NCI-H1436 (cell line): ENCODE results near the gene EEFSEC.

ENCODE experiments used
- DNase-seq: peaks from one replicate; lab custom pipeline; 2025; lab: John Stamatoyannopoulos, UW

The EEFSEC gene

DNA sequence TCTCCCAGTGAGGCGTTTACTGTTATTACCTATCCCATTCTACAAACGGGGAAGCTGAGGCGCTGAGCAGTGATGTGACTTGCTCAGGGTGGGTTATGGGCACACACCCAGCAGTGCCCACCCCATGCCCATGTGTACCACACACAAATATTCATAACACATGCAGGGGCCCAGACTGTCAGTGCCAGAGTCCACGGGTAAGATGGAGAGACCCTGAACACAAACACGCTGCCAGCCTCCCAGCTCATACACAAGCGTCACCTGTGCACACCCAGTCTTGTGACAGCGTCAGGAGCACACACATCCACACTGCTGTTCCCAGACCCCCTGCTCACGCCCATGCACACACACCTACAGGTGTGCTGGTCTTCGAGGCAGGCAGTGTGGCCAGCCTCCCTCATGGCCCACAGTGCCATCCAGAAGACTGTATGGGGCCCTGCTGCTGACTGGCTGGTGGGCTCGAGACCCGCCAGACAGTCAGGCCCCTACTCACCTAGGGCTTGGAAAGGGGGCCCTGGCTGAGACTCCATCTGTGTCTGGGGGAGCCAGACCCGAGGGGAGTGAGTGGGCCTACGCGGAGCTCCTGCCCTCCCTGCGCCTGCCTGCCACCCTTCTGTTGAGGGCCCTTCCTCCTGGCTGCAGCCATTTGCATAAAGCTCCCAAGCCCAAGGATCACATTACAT lies 274.0 kb downstream of the EEFSEC start:
- DNase-seq, result no peak

DNA sequence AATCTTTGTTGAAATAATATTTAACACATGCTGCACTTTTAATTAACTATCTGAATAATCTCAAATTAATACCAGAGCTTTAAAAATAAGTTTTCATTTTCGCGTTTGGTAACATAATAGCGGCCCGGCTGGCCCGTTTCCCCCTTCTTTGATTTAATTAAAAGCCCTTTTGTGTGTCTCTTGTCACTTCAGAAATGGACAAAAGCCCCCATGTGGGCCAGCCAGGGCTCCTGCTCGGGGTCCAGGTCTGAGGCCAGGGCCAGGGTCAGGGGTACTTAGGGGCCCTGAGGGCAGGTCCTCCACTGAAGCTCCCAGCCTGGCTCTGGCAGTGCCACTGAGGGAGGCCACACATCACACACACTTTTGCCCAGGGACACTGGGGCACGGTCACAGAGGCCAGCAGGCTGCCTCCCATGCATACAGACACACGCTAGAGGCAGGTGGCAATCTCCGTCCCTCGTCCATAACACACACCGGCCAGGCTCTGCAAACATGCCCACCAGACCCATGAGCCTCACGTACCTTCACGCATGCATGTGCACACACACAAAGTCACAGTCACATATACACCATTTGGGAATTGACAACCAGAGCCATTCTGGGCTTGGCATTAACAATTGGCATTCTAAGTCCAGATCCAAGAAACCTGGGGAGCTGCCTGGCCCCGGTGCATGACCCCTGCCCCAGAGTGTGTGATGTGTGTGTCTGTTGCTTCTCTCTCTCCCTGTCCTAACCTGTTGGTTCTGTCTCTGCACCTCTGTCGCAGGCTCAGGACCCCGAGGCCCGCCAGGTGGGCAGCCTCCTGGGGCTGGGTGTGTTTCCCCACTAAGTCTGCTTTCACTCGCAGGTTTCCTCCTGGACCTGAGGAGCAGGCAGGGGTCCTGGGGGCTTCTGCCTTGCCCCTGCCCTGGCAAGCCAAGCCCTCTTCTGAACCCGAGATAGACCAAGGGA lies 274.9 kb downstream of the EEFSEC start:
- DNase-seq, result no peak

DNA sequence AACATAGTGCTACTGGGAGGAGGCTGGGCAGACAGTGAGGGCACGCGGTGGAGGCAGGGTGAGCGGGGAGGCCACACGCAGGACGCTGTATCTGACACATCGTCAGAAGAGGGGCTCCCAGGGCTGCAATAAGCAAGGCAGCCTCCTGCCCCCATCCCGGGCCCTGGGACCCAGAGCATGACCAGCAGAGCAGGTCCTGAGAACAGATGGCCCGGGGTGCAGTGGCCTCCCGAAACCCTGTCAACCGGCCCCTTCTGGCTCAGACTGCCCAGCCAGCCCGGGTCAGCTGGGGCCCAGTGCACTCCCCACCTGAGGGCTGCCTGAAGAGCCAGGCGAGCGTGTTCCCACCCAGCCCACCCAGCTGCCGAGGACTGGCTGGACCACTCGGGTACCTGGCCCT lies 276.0 kb downstream of the EEFSEC start:
- no peak for DNase-seq

- DNase-seq, result no peak
Observed at GRCh38 chr3:128429751-128430150, 276.5 kb downstream of the EEFSEC start.

DNA sequence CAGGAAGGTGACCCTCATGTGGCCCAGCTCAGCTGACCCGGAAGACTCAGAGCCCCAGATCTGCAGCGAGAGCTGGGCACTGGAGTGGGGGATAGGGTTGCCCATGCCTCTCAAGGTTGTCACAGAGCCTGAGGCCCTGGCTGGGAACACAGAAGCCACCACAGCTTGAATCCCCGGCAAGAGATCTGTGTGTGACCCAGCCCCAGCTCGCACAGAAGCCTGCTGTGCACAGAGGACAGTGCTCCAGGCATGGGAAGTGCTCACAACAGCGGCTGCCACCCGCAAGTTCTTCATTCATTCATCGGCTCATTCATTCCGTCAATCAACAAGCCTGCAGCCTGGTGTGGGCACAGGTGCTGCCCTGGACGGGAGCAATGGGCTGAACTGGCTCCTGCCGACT lies 277.0 kb downstream of the EEFSEC start:
- DNase-seq, result no peak

DNA sequence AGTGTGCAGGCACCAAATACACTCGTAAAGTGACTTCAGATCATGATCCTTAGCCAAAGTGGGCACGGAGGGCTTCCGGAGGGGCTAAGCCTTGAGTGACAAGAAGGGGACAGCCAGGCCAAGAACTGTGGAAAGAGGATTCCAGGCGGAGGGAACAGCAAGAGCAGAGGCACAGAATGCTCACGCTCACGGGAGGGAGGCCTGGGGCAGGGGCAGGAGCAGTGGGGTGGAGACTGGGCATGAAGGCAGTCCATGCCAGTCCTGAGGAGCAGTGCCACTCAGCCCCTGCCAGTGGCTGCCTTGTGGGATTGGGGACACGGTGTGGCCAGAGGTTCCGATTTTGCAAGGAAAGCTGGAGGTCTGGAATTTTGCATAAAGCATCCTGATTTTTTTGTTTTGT lies 277.4 kb downstream of the EEFSEC start:
- DNase-seq, result no peak

DNA sequence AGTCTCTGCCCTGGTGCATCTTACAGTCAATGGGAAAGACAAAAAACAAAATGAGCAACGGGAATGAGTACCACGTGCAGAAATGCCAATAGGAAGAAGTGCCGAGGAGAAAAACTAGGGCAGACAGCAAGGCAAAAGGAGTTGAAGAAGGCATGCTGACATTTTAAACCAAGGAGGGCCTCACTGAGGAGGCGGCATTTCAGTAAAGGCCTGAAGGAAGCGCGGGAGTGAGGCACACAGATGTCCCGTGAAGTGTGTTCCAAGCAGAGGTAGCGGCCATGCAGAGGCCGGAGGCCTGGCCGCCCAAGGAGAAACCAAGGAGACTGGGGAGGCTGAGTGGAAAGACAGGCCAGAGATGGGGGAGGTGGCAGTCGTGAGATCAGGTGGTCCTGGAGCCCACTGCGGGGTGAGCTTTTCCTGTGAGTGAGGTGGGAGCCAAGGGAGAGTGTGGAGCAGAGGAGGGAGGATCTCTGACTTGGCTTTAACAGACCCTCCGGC lies 278.6 kb downstream of the EEFSEC start:
- DNase-seq, result no peak

DNA sequence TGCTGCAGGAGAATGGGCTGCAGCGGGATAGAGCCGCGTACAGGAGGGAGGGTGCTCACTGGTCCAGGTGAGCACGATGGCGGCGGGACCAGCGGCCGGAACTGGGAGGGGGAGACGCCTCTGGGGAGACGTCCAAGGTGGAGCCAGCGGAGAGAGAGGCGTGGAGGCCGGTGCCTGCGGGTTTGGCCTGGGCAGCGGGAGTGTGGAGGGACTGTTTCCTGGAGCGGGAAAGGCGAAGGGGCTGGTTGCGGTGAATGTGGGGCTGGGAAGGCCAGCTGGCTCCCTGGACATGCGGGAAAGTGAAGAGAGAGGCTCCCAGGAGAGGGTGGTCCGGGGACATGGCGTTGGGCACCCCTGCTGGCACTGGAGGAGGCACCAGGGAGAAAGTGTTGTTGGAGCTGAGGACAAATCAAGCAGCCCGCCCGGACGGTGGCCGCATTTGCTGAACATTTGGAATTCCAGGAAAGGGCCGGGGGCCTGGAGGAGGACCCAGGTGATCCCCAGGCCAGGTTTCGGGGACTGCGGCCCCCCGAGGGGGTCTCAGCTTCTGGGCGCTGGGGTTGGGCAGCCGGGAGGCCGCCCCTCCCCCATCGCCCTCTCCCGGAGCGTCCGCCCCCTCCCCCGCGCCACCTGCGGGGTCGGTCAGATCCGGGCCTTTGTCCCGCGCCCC lies 279.2 kb downstream of the EEFSEC start:
- peak; percentile 29 for DNase-seq

- DNase-seq, result peak; percentile 19
Observed at GRCh38 chr3:128432971-128433836, 279.9 kb downstream of the EEFSEC start.

- DNase-seq, result no peak
Observed at GRCh38 chr3:128433837-128434165, 280.5 kb downstream of the EEFSEC start.

DNA sequence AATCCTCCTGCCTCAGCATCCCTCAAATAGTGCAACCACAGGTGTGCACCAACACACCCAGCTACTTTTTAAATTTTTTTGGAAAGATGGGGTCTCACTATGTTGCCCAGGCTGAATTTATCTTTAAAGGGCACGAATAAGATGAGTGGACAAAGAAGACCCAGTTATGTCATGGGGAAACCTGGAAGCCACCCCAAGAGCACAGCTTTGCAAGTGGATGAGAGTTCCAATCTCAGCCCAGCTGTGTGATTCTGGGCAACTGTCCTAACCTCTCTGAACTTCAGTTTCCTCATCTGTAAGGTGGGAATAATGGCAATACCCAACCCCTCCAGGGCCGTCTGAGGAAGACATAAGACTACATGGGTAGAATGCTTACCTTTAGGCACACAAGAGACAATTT lies 281.2 kb downstream of the EEFSEC start:
- no peak for DNase-seq

DNA sequence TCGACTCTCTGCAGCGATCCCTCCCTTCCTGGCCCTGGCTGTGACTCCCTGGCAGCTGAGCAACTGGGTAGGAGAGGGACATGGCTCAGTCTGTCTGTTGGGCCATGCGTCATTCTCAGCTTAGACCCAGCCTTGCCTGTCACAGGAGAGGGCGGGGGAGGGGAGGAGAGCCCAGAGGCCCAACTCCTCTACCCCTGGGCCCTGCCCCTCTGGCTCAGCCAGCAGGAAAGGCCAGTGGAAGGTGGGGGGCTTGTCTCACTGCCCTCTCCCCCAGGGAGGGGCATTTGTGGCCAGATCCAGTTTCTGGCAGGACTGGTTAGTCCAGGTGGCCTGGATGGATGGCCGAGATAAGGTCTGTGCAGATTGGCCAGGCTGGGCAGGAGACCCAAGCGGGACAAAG lies 281.8 kb downstream of the EEFSEC start:
- no peak for DNase-seq

DNA sequence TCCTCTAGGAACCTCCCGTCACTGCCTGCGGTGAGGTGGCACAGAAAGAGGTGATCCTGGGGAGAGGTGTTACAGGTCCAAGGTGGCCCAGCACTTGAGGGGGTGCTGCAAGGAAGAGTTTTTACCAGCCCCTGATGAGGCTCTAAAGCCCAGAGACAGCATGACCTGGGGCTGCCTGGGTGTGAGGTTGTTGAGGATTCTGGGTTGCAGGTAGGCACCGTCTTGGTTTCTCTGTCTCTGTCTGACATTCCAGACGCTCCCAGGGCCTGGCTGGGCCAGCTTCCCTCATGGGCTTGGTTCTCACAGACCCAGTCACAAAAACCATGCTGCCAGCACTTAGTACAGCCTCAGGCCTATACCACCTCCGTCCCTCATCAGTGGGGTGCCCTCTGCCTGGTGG lies 282.3 kb downstream of the EEFSEC start:
- DNase-seq, result no peak

DNA sequence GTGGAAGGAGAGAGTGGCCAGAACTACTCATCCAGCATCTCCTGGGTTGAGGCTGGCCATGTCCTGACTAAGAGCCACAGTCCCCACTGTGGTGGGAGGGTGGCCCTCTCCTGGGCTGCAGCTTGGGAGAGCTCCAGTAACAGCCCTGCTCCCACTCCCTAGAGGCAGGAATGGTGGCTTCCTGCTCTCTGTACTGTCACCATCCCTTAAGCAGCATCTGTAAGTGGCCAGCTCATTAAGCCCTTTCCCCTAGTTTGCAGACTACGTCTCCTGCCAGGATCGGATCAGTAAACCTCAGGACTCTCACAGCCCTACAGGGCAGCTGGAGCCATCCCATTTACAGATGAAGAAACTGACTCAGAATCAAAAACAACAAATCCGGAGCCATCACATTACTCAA lies 282.9 kb downstream of the EEFSEC start:
- no peak for DNase-seq

- no peak for DNase-seq
Observed at GRCh38 chr3:128438488-128439072, 285.3 kb downstream of the EEFSEC start.

DNA sequence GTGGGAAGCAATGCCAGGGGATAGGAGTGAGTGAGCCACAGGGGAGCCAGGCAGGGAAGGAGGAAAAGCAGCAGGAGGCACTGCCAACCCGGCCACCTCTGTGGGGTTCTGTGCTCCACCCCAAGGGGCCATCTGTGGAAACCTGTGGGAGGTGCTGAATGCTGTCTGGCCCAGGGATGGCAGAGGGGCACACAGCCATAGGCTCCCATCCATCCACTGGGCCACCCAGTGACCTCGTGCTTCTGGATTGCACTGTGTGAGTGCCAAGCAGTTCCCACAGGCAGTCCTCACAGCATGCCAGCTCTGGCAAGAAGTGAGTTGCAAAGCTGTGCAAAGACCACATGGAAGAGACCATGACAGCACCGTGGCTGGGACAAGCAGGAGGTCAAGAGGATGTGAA lies 285.9 kb downstream of the EEFSEC start:
- no peak for DNase-seq

GRCh38 chr3:128442070-128442469 lies 288.8 kb downstream of the EEFSEC start:
- DNase-seq, result no peak

DNA sequence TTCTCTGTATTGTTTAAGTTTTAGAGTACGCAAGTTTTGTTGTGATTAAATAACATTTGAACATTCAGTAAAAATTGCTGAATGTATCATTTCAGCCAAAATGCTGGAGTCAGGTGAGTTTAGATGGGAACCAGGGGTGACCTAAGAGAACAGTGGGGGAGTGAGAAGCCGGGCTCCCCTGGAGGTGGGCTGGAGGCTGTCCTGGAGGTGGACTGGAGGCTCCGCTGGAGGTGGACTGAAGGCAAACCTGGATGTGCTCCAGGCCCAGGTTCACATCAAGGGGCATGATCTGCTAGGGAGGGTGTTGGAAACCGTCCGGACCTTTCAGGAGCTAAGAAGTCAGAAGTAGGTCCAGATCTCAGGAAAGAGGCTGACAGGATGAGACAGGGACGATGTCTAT lies 289.7 kb downstream of the EEFSEC start:
- DNase-seq, result no peak

DNA sequence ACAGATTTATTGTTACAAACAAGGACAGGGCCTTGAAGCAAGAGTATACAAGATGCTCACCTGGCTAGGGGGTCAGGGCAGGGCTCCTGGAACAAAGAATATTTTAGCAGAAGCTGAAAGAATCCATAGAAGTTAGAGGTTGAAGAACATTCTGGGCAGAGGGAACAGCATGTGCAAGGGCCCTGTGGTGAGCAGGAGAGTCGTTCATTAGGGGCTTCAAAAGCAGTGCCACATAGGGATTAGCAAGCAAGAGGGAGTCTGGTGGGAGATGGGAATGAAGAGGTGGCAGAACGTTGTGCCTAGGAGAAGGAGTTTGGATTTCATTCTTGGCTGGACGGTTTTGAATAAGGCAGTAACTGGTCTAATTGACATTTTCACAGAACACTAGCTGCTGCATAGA lies 290.5 kb downstream of the EEFSEC start:
- no peak for DNase-seq

- no peak for DNase-seq
Observed at GRCh38 chr3:128445357-128445756, 292.1 kb downstream of the EEFSEC start.

GRCh38 chr3:128446821-128447220 lies 293.5 kb downstream of the EEFSEC start:
- DNase-seq, result no peak
